H1 (cell line): ENCODE data around the gene C2orf42. TPM values are rescaled to one million over a fixed set of nuclear protein-coding genes. Genes with fewer than 3 reads are reported as not detected.
"Not testable (repeated sequence)": the region's sequence is repeated elsewhere in the genome, so short reads cannot be mapped to it uniquely, and the experiment has no call there.

Source experiments
- CTCF ChIA-PET: fragments of 300-600 bp; sonication (Branson Sonifier 250); formaldehyde crosslinking; loops from one replicate; lab custom pipeline; 2021; ENCODE audit not compliant: partially characterized antibody; lab: Charles Lee
- POLR2A ChIA-PET: fragments of 300-600 bp; sonication (Branson Sonifier 250); formaldehyde crosslinking; loops from one replicate; lab custom pipeline; 2021; ENCODE audit warnings: inconsistent platforms; ENCODE audit not compliant: partially characterized antibody; lab: Charles Lee
- DNase-seq, 2 experiments: peaks; one replicate each; pipeline versions ENCODE4 v3.0.0 to v3.0.0-alpha.2; 2010 to 2022; ENCODE audit warnings: low spot score in 2 of 2, low read depth in 1 of 2, mixed read lengths in 1 of 2
- FAIRE-seq: peaks from 2 replicates; lab custom pipeline; 2011; peaks lifted over from hg19 to GRCh38; lab: Jason Lieb, UNC
- H2AFZ ChIP-seq: 2 replicates; pipeline ENCODE4 v1.8.1; 2012; ENCODE audit warnings: low read length, inconsistent platforms
- H2AK5ac ChIP-seq: 2 replicates; pipeline ENCODE4 v1.6.1; 2013; ENCODE audit warnings: low read depth, low read length
- H2BK120ac ChIP-seq: replicated peaks from 2 replicates; pipeline ENCODE3; 2013; ENCODE audit warnings: low read depth, low read length, inconsistent platforms
- H2BK12ac ChIP-seq: 2 replicates; pipeline ENCODE4 v1.6.1; 2013; ENCODE audit warnings: low read depth, low read length
- H2BK15ac ChIP-seq: 2 replicates; pipeline ENCODE4 v1.6.1; 2013; ENCODE audit warnings: low read length
- H2BK20ac ChIP-seq: 2 replicates; pipeline ENCODE4 v1.6.1; 2013; ENCODE audit warnings: low read length
- H2BK5ac ChIP-seq: 2 replicates; pipeline ENCODE4 v1.6.1; 2013; ENCODE audit warnings: low read depth, low read length
- H3K14ac ChIP-seq: 2 replicates; pipeline ENCODE4 v1.6.1; 2013; ENCODE audit warnings: inconsistent platforms; ENCODE audit not compliant: insufficient read length
- H3K18ac ChIP-seq: 2 replicates; pipeline ENCODE4 v1.6.1; 2013; ENCODE audit warnings: low read length; ENCODE audit errors: extremely low read depth
- H3K23ac ChIP-seq: 2 replicates; pipeline ENCODE4 v1.6.1; 2013; ENCODE audit warnings: inconsistent platforms; ENCODE audit not compliant: insufficient read length
- H3K23me2 ChIP-seq: 2 replicates; pipeline ENCODE4 v1.6.1; 2013; ENCODE audit warnings: low read depth, low read length
- H3K27ac ChIP-seq: 2 replicates; pipeline ENCODE4 v1.6.1; 2011; ENCODE audit warnings: low read depth, low read length, inconsistent platforms
- H3K27me3 ChIP-seq, 4 experiments: replicated peaks in 1 of 4; 1 replicate in 1 of 4; 2 replicates in 3 of 4; pipeline versions ENCODE4 v1.6.1 to v1.8.1; 2011 to 2013; ENCODE audit warnings: low read length in 3 of 4, mild to moderate bottlenecking in 3 of 4, inconsistent platforms in 2 of 4, mixed read lengths in 2 of 4, moderate library complexity in 1 of 4; ENCODE audit not compliant: control insufficient read depth in 3 of 4, insufficient read depth in 3 of 4; ENCODE audit errors: extremely low read depth in 1 of 4
- H3K36me3 ChIP-seq, 4 experiments: 2 replicates each; pipeline versions ENCODE4 v1.6.1 to v1.8.1; 2011 to 2013; ENCODE audit warnings: mild to moderate bottlenecking in 4 of 4, low read length in 3 of 4, moderate library complexity in 2 of 4, control low read depth in 1 of 4, inconsistent platforms in 1 of 4; ENCODE audit not compliant: insufficient read depth in 4 of 4, control insufficient read depth in 2 of 4
- H3K4ac ChIP-seq: replicated peaks from 2 replicates; pipeline ENCODE3; 2013; ENCODE audit warnings: low read length, low read depth, mixed read lengths, inconsistent platforms; ENCODE audit not compliant: insufficient read length
- H3K4me1 ChIP-seq, 4 experiments: replicated peaks in 1 of 4; 1 replicate in 1 of 4; 2 replicates in 3 of 4; pipeline versions ENCODE4 v1.6.1 to v1.8.1; 2011 to 2013; ENCODE audit warnings: low read length in 3 of 4, inconsistent platforms in 2 of 4, mixed read lengths in 1 of 4; ENCODE audit not compliant: insufficient read depth in 4 of 4, control insufficient read depth in 3 of 4
- H3K4me2 ChIP-seq, 2 experiments: 2 replicates each; pipeline versions ENCODE4 v1.6.1 to v1.8.1; 2011 to 2013; ENCODE audit warnings: low read depth in 2 of 2, low read length in 2 of 2, control low read depth in 1 of 2, inconsistent platforms in 1 of 2, mild to moderate bottlenecking in 1 of 2; ENCODE audit not compliant: insufficient read depth in 1 of 2
- H3K4me3 ChIP-seq, 4 experiments: fragments of 200-600, 300-600 bp in 1 of 4; sonication (generic), shearing (Covaris generic), sonication (Bioruptor Twin) in 1 of 4; 2 replicates each; pipeline versions ENCODE4 v1.5.1 to v1.8.1; 2011 to 2016; ENCODE audit warnings: low read length in 4 of 4, low read depth in 3 of 4, control low read depth in 2 of 4, inconsistent platforms in 2 of 4, mild to moderate bottlenecking in 2 of 4, mixed read lengths in 1 of 4, moderate library complexity in 1 of 4; ENCODE audit not compliant: insufficient read depth in 2 of 4; ENCODE audit errors: extremely low read depth in 1 of 4
- H3K56ac ChIP-seq: replicated peaks from 2 replicates; pipeline ENCODE3; 2013; ENCODE audit warnings: low read depth, mild to moderate bottlenecking, mixed read lengths, low read length, inconsistent platforms; ENCODE audit not compliant: insufficient read length
- H3K79me1 ChIP-seq: 2 replicates; pipeline ENCODE4 v1.6.1; 2013; ENCODE audit warnings: low read depth, low read length, control low read depth
- H3K79me2 ChIP-seq, 2 experiments: 2 replicates each; pipeline versions ENCODE4 v1.6.1 to v1.8.1; 2012 to 2013; ENCODE audit warnings: low read length in 2 of 2, mild to moderate bottlenecking in 2 of 2, inconsistent platforms in 1 of 2; ENCODE audit not compliant: insufficient read depth in 2 of 2, control insufficient read depth in 1 of 2
- H3K9ac ChIP-seq, 4 experiments: replicated peaks in 1 of 4; 1 replicate in 1 of 4; 2 replicates in 3 of 4; pipeline versions ENCODE4 v1.6.1 to v1.8.1; 2011 to 2013; ENCODE audit warnings: low read depth in 3 of 4, low read length in 3 of 4, control low read depth in 2 of 4, mild to moderate bottlenecking in 2 of 4, moderate library complexity in 2 of 4, inconsistent platforms in 1 of 4; ENCODE audit errors: extremely low read depth in 1 of 4
- H3K9me3 ChIP-seq, 2 experiments: 2 replicates each; pipeline versions ENCODE4 v1.6.1 to v1.8.1; 2012 to 2013; ENCODE audit warnings: mild to moderate bottlenecking in 2 of 2, moderate library complexity in 2 of 2, control low read depth in 1 of 2, inconsistent platforms in 1 of 2, low read depth in 1 of 2, low read length in 1 of 2, mixed read lengths in 1 of 2; ENCODE audit not compliant: insufficient read depth in 2 of 2
- H4K20me1 ChIP-seq, 2 experiments: replicated peaks in 1 of 2; 2 replicates each; pipeline versions ENCODE3 to v1.8.1; 2011 to 2013; ENCODE audit warnings: inconsistent platforms in 2 of 2, low read length in 2 of 2, mild to moderate bottlenecking in 1 of 2; ENCODE audit not compliant: insufficient read depth in 2 of 2, control insufficient read depth in 1 of 2
- H4K5ac ChIP-seq: 2 replicates; pipeline ENCODE4 v1.6.1; 2013; ENCODE audit warnings: low read length, low read depth, mixed read lengths, inconsistent platforms; ENCODE audit not compliant: insufficient read length
- H4K8ac ChIP-seq: 2 replicates; pipeline ENCODE4 v1.8.0; 2013; ENCODE audit warnings: mild to moderate bottlenecking, moderate library complexity, low read length, inconsistent platforms; ENCODE audit not compliant: insufficient read depth; ENCODE audit errors: extremely low read depth
- H4K91ac ChIP-seq: replicated peaks from 2 replicates; pipeline ENCODE3; 2013; ENCODE audit warnings: low read length, mixed read lengths, inconsistent platforms; ENCODE audit not compliant: insufficient read length
- WGBS, 2 experiments: shearing (Covaris generic) in 1 of 2; methylation state at CpG; one replicate each; pipeline versions ENCODE4 v1.1.6 to v1.1.7; 2013 to 2015; ENCODE audit warnings: low lambda C conversion rate in 2 of 2, mixed read lengths in 2 of 2, inconsistent platforms in 1 of 2, low coverage in 1 of 2, missing lambda C conversion rate in 1 of 2; ENCODE audit not compliant: insufficient replicate concordance in 2 of 2, insufficient coverage in 1 of 2, insufficient read length in 1 of 2; ENCODE audit errors: extremely low coverage in 1 of 2, missing lambda C conversion rate in 1 of 2; 5-methylcytosine and 5-hydroxymethylcytosine counted together
- polyA plus RNA-seq, 7 experiments: library from polyadenylated mRNA; depleted of rRNA in 3 of 7; stranded (reverse) in 5 of 7; unstranded in 2 of 7; fragments of >200 nt in 5 of 7; fragments of 200-250 nt in 2 of 7; gene quantifications; 1 replicate in 5 of 7; 2 replicates in 1 of 7; 4 replicates in 1 of 7; pipeline versions ENCODE4 v1.2.1 to v1.2.3, GENCODE V29; 2011 to 2013; ENCODE audit warnings: missing spikeins in 2 of 7, mixed read lengths in 2 of 7
- total RNA-seq: library from RNA; stranded (reverse); fragmentation: NEBNext Ultra II Directional; extraction: Animal tissue kit (Norgen Biotek cat#: 25700); gene quantifications from 2 replicates; pipeline ENCODE4 v1.2.1, GENCODE V29; 2021

The C2orf42 gene
- total and polyA plus RNA-seq, 2 of the 8 experiments (the other 6 are each of a cell fraction or from before 2014, with no cell fraction given): 3.9 to 10.7 TPM

DNA sequence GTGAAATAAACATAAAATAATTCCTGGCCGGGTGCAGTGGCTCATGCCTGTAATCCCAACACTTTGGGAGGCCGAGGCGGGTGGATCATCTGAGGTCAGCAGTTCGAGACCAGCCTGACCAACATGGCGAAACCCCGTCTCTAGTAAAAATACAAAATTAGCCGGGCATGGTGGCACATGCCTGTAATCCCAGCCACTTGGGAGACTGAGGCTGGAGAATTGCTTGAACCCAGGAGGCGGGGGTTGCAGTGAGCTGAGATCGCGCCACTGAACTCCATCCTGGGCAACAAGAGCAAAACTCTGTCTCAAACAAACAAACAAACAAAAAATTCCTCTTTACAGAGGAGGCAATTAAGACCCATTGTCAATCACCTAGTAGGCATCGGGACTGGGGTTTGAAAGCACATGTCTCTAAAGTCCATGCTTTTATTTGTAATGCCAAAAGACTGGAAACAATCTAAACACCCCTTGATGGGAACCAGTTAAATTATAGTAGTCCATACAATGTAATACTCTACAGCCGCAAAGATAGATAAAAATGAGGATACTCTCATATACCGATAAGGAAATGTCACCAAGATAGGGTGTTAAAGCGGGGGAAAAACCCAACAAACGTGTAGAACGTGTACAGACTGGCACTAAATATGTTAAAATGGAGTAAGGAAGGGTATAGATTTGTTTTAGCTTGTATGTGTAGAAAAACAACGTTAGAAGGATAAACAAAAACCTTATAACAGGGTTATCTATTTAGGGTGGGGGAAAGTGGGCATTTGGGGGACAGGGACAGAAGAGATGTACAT lies 59.3 kb downstream of the C2orf42 start:
- not testable (repeated sequence) for H4K5ac ChIP-seq, H3K4me3 ChIP-seq, H2AFZ ChIP-seq, H2BK120ac ChIP-seq, H3K36me3 ChIP-seq, H3K79me1 ChIP-seq, H2BK20ac ChIP-seq, H3K14ac ChIP-seq, H3K4ac ChIP-seq, H3K27me3 ChIP-seq, H3K79me2 ChIP-seq, H3K23ac ChIP-seq, H4K20me1 ChIP-seq, H2BK5ac ChIP-seq, FAIRE-seq, H3K9ac ChIP-seq, H4K8ac ChIP-seq, H4K91ac ChIP-seq, H3K18ac ChIP-seq, H3K56ac ChIP-seq, H3K4me2 ChIP-seq, H3K27ac ChIP-seq, H2BK15ac ChIP-seq, H2BK12ac ChIP-seq, DNase-seq, H3K23me2 ChIP-seq, H2AK5ac ChIP-seq, H3K9me3 ChIP-seq
- CTCF ChIA-PET: interaction anchor here (1.1 kb wide), 1 partner anchor 61 kb away, joined by 3 read pairs; no protein-coding TSS in a partner anchor
- POLR2A ChIA-PET: interaction anchor here (3.8 to 51.3 kb wide), 3 partner anchors 10 to 45 kb away, joined by 39 to 1553 read pairs (median 444); partner anchors contain the start of gene PCBP1
- H3K4me1 ChIP-seq: peaks cover 2 to 13% (median 12%) of the 10 kb centered on the region in 4 experiments; a peak in 5 of 7 replicates
- WGBS, 2 experiments: 95 to 100% methylated on average over 1 to 17 of the region's 17 CpGs
